Osteoblast (primary cell): ENCODE data around the gene IGF2BP2. TPM values are rescaled to one million over a fixed set of nuclear protein-coding genes. Genes with fewer than 3 reads are reported as not detected.

Experiments used
- DNase-seq: peaks from one replicate; pipeline ENCODE4 v3.0.0; 2011; ENCODE audit warnings: low spot score, mixed read lengths; ENCODE audit not compliant: insufficient read length; ENCODE audit errors: missing footprints
- H2AFZ ChIP-seq: 2 replicates; pipeline ENCODE4 v1.6.0; 2011; ENCODE audit warnings: mild to moderate bottlenecking, low read length
- H3K27ac ChIP-seq: 2 replicates; pipeline ENCODE4 v1.5.1; 2011; ENCODE audit warnings: mild to moderate bottlenecking, low read depth, low read length, moderate library complexity
- H3K27me3 ChIP-seq: 2 replicates; pipeline ENCODE4 v1.6.0; 2012; ENCODE audit warnings: mild to moderate bottlenecking, control low read depth, inconsistent platforms, low read length, moderate library complexity; ENCODE audit not compliant: insufficient read depth
- H3K36me3 ChIP-seq: 2 replicates; pipeline ENCODE4 v1.5.1; 2011; ENCODE audit warnings: mild to moderate bottlenecking, low read length, control low read depth, moderate library complexity; ENCODE audit not compliant: insufficient read depth
- H3K4me1 ChIP-seq: 2 replicates; pipeline ENCODE4 v1.5.1; 2011; ENCODE audit warnings: mild to moderate bottlenecking, low read length, control low read depth, moderate library complexity; ENCODE audit not compliant: insufficient read depth
- H3K4me2 ChIP-seq: 2 replicates; pipeline ENCODE4 v1.6.0; 2011; ENCODE audit warnings: mild to moderate bottlenecking, low read length; ENCODE audit not compliant: insufficient read depth
- H3K4me3 ChIP-seq: fragments of 200-600 bp; sonication (generic); 3 replicates; pipeline ENCODE4 v1.5.1; 2012; ENCODE audit warnings: mild to moderate bottlenecking, low read length, inconsistent platforms; ENCODE audit not compliant: insufficient read depth
- H3K79me2 ChIP-seq: 2 replicates; pipeline ENCODE4 v1.6.0; 2012; ENCODE audit warnings: mild to moderate bottlenecking, low read length, control low read depth, inconsistent platforms; ENCODE audit not compliant: insufficient read depth
- H3K9me3 ChIP-seq: 2 replicates; pipeline ENCODE4 v1.5.1; 2011; ENCODE audit warnings: low read depth, low read length, control low read depth
- H4K20me1 ChIP-seq: 2 replicates; pipeline ENCODE4 v1.6.0; 2012; ENCODE audit warnings: mild to moderate bottlenecking, low read length, control low read depth; ENCODE audit not compliant: insufficient read depth
- total RNA-seq: library from RNA; depleted of rRNA; stranded (reverse); fragments of >200 nt; gene quantifications from 2 replicates; pipeline ENCODE4 v1.2.3, GENCODE V29; 2012
- TF ChIP-seq, protein P1 (sequence below): IDR thresholded peaks from 2 replicates; pipeline ENCODE4 v1.5.1; 2011; ENCODE audit warnings: mild to moderate bottlenecking, low read depth, low read length, moderate library complexity; ENCODE audit errors: extremely low read depth

The IGF2BP2 gene
- total RNA-seq, 1 donor, result 81.8 TPM

DNA sequence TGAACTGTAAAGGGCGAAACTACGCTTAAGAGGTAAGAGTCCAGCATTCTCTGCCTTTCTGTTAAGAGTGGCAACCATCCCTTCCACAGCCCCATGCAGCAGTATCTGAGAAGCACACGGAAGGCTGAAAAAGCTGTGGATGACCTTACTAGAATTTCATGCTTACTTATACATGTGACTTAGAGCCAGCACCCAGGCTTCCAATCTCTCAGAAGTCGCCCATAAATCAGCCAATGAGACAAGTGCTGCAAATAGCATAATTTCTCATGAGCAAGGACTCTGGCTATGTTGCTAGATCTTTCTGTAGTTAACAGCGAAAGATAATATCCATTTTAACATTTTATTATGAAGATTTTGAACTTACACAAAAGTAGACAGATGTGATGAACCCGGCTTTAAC is 65.3 kb downstream of the IGF2BP2 start:
- TF ChIP-seq, protein P1, sequence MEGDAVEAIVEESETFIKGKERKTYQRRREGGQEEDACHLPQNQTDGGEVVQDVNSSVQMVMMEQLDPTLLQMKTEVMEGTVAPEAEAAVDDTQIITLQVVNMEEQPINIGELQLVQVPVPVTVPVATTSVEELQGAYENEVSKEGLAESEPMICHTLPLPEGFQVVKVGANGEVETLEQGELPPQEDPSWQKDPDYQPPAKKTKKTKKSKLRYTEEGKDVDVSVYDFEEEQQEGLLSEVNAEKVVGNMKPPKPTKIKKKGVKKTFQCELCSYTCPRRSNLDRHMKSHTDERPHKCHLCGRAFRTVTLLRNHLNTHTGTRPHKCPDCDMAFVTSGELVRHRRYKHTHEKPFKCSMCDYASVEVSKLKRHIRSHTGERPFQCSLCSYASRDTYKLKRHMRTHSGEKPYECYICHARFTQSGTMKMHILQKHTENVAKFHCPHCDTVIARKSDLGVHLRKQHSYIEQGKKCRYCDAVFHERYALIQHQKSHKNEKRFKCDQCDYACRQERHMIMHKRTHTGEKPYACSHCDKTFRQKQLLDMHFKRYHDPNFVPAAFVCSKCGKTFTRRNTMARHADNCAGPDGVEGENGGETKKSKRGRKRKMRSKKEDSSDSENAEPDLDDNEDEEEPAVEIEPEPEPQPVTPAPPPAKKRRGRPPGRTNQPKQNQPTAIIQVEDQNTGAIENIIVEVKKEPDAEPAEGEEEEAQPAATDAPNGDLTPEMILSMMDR, result no peak
- no peak for DNase-seq
- Histone ChIP-seq H3K36me3 (no peaks in the 10 kb centered on the region), H3K9me3 (no peaks in the 10 kb centered on the region), H4K20me1 (peaks cover 28% of the 10 kb centered on the region), H3K27me3 (no peaks in the 10 kb centered on the region), H3K79me2 (peaks cover 94% of the 10 kb centered on the region), H3K27ac (no peak overlapping the region), H2AFZ (no peak overlapping the region), H3K4me1 (peaks cover 31% of the 10 kb centered on the region), H3K4me2 (no peak overlapping the region), H3K4me3 (no peak overlapping the region)

DNA sequence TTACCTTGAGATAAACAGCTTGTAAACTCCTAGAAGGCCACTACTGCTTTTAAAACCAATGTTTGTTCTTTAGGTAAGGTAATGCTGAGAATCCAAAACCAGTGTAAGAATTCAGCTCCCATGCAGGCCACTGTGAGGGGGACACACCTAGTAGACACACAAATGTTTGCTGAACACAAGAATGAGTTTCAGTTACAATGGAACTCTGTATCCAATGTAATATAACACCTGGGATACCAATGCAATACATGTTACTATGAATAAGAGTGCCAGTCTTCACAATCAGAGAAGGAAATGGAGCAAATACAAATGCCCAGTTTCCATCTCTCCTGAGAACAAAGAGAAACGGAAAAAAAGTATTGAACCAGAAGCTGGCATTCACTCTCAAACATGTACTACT is 65.9 kb downstream of the IGF2BP2 start:
- Histone ChIP-seq H3K4me1 (peaks cover 25% of the 10 kb centered on the region), H3K79me2 (peaks cover 95% of the 10 kb centered on the region), H3K36me3 (no peaks in the 10 kb centered on the region), H3K4me2 (no peak overlapping the region), H3K9me3 (no peaks in the 10 kb centered on the region), H4K20me1 (peaks cover 24% of the 10 kb centered on the region), H3K27me3 (no peaks in the 10 kb centered on the region), H3K4me3 (no peak overlapping the region), H2AFZ (no peak overlapping the region), H3K27ac (no peak overlapping the region)
- TF ChIP-seq, protein P1, result no peak
- DNase-seq, result no peak

DNA sequence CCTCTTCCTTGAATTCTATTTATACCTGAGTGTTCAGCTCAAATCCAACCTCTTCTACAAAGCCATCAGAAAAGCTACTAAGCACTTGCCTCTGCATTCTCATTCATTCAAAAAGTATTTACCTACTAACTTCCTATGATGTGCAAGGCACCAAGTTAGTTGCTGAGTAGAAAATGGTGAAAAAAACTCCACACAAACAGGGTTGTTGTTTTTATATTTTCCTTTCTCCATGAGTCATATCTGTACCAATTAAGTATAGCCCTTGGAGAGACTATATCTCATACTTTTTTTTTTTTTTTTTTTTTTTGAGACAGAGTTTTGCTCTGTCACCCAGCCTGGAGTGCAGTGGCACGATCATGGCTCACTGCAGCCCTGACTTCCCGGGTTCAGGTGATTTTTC is 67.7 kb downstream of the IGF2BP2 start:
- Histone ChIP-seq H3K4me2 (no peak overlapping the region), H3K27ac (no peak overlapping the region), H3K4me1 (peaks cover 15% of the 10 kb centered on the region), H3K79me2 (peaks cover 93% of the 10 kb centered on the region), H3K36me3 (peaks cover 5% of the 10 kb centered on the region), H2AFZ (no peak overlapping the region), H3K4me3 (no peak overlapping the region), H3K27me3 (no peaks in the 10 kb centered on the region), H3K9me3 (no peaks in the 10 kb centered on the region), H4K20me1 (peaks cover 25% of the 10 kb centered on the region)
- DNase-seq, result peak; percentile 14
- TF ChIP-seq, protein P1, result no peak

DNA sequence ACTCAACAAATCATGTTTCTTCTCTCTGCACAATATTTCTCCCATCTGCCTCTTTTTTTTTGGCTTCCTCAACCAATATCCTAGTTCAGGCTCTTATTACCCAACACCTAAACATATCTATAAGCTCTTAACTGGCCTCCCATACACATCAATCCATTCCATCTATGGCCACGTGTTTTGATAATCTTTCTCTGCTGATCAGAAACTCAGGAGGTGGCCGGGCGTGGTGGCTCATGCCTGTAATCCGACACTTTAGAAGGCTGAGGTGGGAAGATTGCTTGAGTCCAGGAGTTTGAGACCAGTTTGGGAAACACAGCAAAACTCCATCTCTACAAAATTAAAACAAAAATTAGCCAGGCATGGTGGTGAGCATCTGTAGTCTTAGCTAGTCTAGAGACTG is 68.4 kb downstream of the IGF2BP2 start:
- Histone ChIP-seq H3K4me3 (no peak overlapping the region), H3K4me2 (no peak overlapping the region), H4K20me1 (peaks cover 25% of the 10 kb centered on the region), H3K27me3 (no peaks in the 10 kb centered on the region), H3K9me3 (no peaks in the 10 kb centered on the region), H3K27ac (no peak overlapping the region), H3K36me3 (peaks cover 5% of the 10 kb centered on the region), H3K79me2 (peaks cover 90% of the 10 kb centered on the region), H2AFZ (no peak overlapping the region), H3K4me1 (peaks cover 15% of the 10 kb centered on the region)
- DNase-seq, result no peak
- TF ChIP-seq, protein P1, result no peak
